GM21723 (cell line): Measurements from ENCODE around the gene PLAC1.

ENCODE experiments used
- ATAC-seq: cut with Tn5 transposase; IDR thresholded peaks from one replicate; pipeline ENCODE4 v1.9.1; 2021; ENCODE audit warnings: mild to moderate bottlenecking, moderate library complexity; ENCODE audit not compliant: unreplicated experiment

The PLAC1 gene

GRCh38 chrX:134670134-134670924, 12.1 kb upstream of the PLAC1 start:
- ATAC-seq, result no peak

- no peak for ATAC-seq
These were observed 11.3 kb upstream of the PLAC1 start for GRCh38 chrX:134669378-134670098.

- no peak for ATAC-seq
These were observed 5.9 kb upstream of the PLAC1 start for GRCh38 chrX:134664202-134664601.

GRCh38 chrX:134661295-134661694, 3.0 kb upstream of the PLAC1 start:
- ATAC-seq, result no peak

- ATAC-seq, result no peak
These were observed 2.4 kb upstream of the PLAC1 start for GRCh38 chrX:134660627-134661026.

- ATAC-seq, result no peak
These were observed 1.5 kb upstream of the PLAC1 start for GRCh38 chrX:134659761-134660160.

- no peak for ATAC-seq
These were observed 421 bp upstream of the PLAC1 start for GRCh38 chrX:134658760-134659023.

- ATAC-seq, result peak; percentile 63
These were observed 3.8 kb downstream of the PLAC1 start for GRCh38 chrX:134654398-134655012.

GRCh38 chrX:134653835-134654234, 4.4 kb downstream of the PLAC1 start:
- ATAC-seq, result no peak

- ATAC-seq, result no peak
These were observed 7.6 kb downstream of the PLAC1 start for GRCh38 chrX:134650701-134651100.

GRCh38 chrX:134649770-134650169, 8.5 kb downstream of the PLAC1 start:
- no peak for ATAC-seq

GRCh38 chrX:134647477-134647877, 10.8 kb downstream of the PLAC1 start:
- no peak for ATAC-seq

- ATAC-seq, result no peak
These were observed 11.6 kb downstream of the PLAC1 start for GRCh38 chrX:134646691-134647090.

GRCh38 chrX:134645936-134646543, 12.2 kb downstream of the PLAC1 start:
- no peak for ATAC-seq

GRCh38 chrX:134642386-134642785, 15.9 kb downstream of the PLAC1 start:
- no peak for ATAC-seq

- no peak for ATAC-seq
These were observed 16.9 kb downstream of the PLAC1 start for GRCh38 chrX:134641346-134641745.

- ATAC-seq, result no peak
These were observed 17.4 kb downstream of the PLAC1 start for GRCh38 chrX:134640914-134641313.

- no peak for ATAC-seq
These were observed 21.4 kb downstream of the PLAC1 start for GRCh38 chrX:134636851-134637250.

GRCh38 chrX:134634691-134635090, 23.6 kb downstream of the PLAC1 start:
- peak; percentile 72 for ATAC-seq

- no peak for ATAC-seq
These were observed 24.4 kb downstream of the PLAC1 start for GRCh38 chrX:134633832-134634231.

- ATAC-seq, result no peak
These were observed 24.9 kb downstream of the PLAC1 start for GRCh38 chrX:134633394-134633793.

GRCh38 chrX:134632355-134632754, 25.9 kb downstream of the PLAC1 start:
- no peak for ATAC-seq
